Stimulated activated CD4-positive, alpha-beta T cell treated with anti-CD3 and anti-CD28 coated beads, Interleukin-15, amount 100 ng/mL, for 48 hours (primary cell): Measurements from ENCODE around the gene PDYN.
A peak's percentile ranks its signal among the peaks of the same experiment; 100 is the strongest.

Experiments used
- DNase-seq, 2 donors: peaks; one replicate each; pipeline ENCODE4 v3.0.0-alpha.2; 2020; ENCODE audit warnings: low read depth in 2 of 2

Gene PDYN

DNA sequence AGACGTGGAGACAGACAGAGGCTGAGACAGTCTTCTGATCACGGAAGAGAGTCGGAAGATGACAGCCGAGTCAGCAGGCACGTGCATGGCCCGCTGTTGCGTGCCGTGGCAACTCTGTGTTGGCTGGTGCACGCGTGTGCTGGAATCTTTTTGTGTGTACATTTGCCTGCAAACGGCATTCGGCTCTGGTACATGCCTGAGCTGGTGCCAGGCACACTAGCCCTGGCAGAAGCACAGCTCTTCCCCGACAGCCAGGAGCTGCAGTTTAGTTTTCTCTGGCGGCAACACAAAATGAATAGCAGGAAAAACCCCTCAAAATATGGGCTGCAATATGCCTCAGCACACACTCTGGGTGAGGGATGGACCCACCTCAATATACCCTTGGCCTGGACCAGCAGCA is 769 bp upstream of the PDYN start:
- DNase-seq = no peak

DNA sequence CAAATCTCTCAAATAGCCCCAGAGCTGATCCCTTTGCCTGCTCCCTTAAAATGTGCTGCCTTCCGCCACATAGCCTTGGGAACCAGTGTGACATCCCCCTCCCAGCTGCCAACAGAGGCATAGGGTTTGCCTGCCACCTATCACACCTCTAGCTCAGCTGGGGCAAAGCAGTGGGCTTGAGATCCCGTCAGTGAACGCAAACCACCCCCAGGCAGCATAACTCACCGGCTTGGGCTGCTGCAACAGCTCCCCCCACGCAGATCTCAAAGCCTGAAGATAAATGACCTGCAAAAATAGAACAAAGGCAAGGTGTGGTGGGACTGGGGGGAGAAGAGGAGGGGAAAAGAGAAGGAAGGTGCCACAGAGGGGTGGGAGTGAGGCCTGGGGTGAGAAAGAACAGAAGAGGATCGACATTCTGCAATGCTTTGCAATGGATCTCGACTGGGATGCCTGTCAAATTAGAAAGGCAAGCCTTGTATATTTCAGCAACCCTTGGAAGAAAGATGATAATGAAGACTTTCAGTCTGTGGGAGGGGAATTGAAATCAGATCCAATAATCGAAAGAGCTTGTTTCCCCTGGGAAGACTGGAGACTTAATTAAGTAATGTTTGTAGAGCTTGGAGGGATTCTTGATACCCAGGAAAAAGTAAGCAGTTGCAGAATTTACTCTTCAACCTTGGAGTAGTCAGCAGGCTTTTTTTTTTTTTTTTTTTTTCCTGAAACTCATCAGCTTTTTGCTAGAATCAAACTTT is 1.3 kb downstream of the PDYN start:
- no peak for DNase-seq

DNA sequence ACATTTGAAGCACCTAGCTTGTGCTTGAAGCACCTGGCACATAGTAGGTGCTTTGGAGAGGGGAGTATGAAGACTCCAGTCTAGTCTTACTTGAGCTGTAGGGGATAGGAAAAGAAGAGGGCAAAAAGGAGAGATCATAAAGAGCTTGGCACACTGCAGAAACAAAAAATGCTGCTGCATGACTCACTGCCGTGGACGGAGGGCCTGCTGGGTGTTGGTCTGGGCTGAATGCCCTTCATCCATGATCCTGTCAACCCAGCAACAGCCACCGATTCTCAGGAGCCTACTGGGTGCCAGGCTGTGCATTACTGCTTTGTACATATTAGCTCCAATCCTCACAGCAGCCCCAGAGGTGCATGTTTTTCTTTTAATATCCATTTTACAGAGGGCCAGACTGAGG is 6.0 kb downstream of the PDYN start:
- DNase-seq = no peak

DNA sequence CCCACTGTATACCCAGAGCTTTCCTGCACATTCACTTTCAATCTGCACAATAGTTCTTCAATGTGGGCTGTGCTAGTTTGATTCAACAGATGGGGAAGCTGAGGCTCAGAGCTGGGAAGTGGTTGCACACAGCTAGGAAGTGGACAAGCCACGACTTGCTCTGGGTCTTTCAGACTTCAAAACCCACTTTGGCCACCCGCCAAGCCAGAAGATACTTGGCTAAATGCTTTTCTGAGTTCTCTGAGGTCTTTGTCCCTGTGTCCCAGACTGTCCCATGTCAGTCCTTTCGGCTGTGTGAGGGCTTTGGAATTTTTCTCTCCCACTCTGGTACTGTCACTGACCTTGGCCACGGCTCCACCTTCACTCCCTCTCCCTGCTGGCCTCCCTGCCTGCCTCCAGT is 10.6 kb downstream of the PDYN start:
- DNase-seq = no peak

- no peak for DNase-seq
Observed at GRCh38 chr20:1982686-1983085, 11.2 kb downstream of the PDYN start.

DNA sequence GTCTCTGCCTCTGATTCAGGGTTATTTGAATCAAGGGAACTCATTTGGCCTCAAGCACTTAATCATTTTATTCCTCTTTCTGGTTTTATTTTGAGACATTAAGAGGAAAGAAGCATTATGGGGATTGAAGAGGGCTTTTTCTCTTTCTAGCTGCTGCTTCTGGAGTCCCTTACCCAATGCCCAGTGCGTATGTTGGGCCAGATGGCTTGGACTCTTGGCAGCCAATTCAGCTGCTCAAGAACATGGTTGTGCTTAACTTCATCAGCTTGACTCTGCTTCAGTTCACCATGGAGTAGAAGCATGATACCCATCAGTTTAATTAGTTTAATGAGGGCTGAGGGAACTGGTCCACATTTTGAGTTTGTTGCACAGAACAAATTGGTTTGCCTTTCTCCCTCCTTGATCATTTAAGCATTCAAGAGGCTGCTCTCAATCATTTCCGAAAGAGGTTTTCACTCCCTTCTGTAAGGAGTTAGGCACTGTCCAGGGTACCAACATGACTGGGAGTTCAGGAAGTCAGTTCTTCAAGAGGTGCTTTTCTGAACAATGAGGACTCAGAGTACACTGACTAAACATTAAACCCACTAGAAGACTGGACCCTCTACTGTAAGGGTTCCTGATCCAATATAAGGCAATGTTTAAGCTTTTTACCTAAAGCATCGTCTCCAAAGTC is 14.6 kb downstream of the PDYN start:
- no peak for DNase-seq

GRCh38 chr20:1975291-1975690 is 18.6 kb downstream of the PDYN start:
- DNase-seq = no peak

- no peak for DNase-seq
Observed at GRCh38 chr20:1973601-1974440, 20.0 kb downstream of the PDYN start.

GRCh38 chr20:1971893-1972586 is 21.8 kb downstream of the PDYN start:
- no peak for DNase-seq

GRCh38 chr20:1968964-1969363 is 24.9 kb downstream of the PDYN start:
- DNase-seq = no peak

DNA sequence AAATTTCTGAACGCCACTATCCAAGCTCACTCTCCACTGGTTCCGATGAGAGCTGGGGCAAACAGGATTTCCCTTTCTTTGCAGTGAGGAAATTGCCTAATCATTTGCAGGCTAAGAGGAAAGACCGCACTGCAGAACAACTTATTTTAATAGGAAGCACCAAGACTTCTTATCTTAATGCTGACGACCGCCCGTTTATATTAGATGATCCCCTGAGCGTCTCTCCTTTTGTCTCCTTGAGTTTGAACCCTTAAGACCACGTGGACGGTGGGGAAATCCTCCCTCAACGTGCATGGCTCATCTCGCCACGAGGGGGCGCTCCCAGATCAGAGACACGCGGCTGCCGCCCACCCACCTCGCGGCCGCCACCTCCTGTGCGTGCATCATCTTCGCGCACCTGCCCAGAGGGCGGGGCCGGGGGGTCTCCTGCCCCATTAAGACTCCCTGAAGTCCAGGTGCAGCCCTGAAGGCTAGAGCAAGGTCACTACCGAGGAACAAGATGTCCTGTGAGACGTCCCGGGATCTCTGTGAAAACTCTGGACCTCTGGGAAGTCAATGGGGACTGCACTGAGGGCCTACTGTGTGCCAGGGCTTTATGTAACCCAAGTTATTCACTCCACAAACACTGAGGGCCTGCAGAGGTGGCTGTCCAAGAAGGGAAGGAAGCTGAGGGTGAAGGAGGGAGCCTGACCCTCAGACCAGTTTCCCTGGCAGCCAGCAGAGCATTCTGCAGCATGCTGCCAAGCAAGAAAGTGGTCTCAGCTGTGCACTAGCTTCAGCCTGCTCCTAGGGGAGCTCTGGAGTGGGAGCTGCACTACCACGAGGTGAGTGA is 28.1 kb downstream of the PDYN start:
- peak; percentile 69 to 82 for DNase-seq

- no peak for DNase-seq
Observed at GRCh38 chr20:1964659-1965405, 29.0 kb downstream of the PDYN start.

DNA sequence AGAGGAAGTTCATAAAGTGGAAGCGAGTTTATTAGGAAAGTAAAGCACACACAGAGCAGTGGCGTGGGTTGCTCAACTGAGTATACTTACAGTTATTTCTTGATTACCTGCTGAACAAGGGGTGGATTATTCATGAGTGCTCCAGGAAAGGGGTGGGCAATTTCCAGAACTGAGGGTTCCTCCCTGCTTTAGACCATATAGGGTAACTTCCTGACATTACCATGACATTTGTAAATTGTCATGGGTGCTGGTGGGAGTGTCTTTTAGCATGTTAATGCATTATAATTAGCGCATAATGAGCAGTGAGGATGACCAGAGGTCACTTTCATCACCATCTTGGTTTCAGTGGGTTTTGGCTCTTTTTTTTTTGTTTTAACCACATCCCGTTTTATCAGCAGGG is 29.8 kb downstream of the PDYN start:
- no peak for DNase-seq

DNA sequence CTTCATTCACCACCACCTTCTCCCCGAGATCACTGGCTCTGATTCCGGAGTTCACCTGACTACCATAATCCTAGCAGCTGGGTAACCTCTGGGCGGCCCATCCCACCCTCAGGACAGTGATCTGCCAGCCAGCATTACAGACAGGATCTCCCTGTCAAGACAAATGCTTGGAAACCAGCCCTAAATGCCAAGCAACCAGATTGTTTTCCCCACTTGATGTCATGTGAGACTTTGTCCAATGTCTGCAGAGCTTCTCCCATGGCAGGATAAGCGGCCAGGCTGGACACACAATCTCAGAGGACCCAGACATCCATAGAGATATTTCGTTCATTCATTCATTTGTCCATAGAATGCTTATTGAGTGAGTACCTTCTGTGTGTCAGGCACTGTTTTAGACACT is 32.5 kb downstream of the PDYN start:
- DNase-seq = no peak

GRCh38 chr20:1959156-1959555 is 34.7 kb downstream of the PDYN start:
- DNase-seq = no peak

- DNase-seq = no peak
Observed at GRCh38 chr20:1958426-1958825, 35.4 kb downstream of the PDYN start.

- no peak for DNase-seq
Observed at GRCh38 chr20:1955217-1955616, 38.6 kb downstream of the PDYN start.

DNA sequence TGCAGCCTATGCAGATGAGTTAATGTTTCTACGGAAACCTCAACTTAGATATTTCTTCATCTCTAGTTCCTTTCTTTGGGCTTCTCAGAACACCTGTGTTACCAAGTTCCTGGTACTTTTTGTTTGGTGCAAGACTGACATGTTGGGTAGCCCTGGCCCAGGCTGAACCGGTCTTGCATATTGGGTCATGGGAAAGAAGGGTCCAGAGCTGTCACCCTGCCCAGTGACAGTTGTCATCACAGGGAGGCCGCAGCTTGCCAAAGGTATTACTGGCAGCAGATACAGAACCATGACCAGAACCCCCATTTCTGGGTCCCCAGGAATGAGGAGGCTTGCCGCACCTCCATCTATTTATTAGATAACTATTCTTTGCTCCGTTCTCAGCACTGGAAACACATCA is 40.2 kb downstream of the PDYN start:
- DNase-seq = no peak

GRCh38 chr20:1952737-1953530 is 40.9 kb downstream of the PDYN start:
- DNase-seq = no peak
